ENCODE results near the gene DDX6. TPM values are rescaled to one million over a fixed set of nuclear protein-coding genes. Genes with fewer than 3 reads are reported as not detected.

The DDX6 gene

GRCh38 chr11:118703563-118704106 lies 87.3 kb downstream of the DDX6 start:
- no CpG with 5 or more reads among the region's 5 CpGs for WGBS (ENCODE audit: extremely low coverage, insufficient coverage, low lambda C conversion rate)
- DNase-seq = no peak
- no peak overlapping the region for H3K4ac ChIP-seq (ENCODE audit: low read depth, low read length)

GRCh38 chr11:118699506-118700220 lies 91.3 kb downstream of the DDX6 start:
- DNase-seq = peak; percentile 64
- H3K23ac ChIP-seq (ENCODE audit: low read length) = no peak overlapping the region
- no peak overlapping the region for H3K27ac ChIP-seq (ENCODE audit: low read depth, low read length)
- H2AK5ac ChIP-seq (ENCODE audit: low read length) = no peak overlapping the region
- no peak overlapping the region for H4K5ac ChIP-seq (ENCODE audit: low read length)
- no peak overlapping the region for H2BK15ac ChIP-seq (replicated peaks; ENCODE audit: low read depth)
- no CpG with 5 or more reads among the region's 7 CpGs for WGBS (ENCODE audit: extremely low coverage, insufficient coverage, low lambda C conversion rate)
- H3K4me1 ChIP-seq (ENCODE audit: control insufficient read depth, low read depth, low read length) = peaks cover 2% of the 10 kb centered on the region
- no peak overlapping the region for H3K4me2 ChIP-seq (ENCODE audit: low read length)
- no peaks in the 10 kb centered on the region for H3K79me2 ChIP-seq (ENCODE audit: control insufficient read depth, insufficient read depth, low read length)
- no peaks in the 10 kb centered on the region for H3K36me3 ChIP-seq (ENCODE audit: control insufficient read depth, insufficient read depth, low read length)
- no peak overlapping the region for H3K4ac ChIP-seq (ENCODE audit: low read depth, low read length)
- H2BK5ac ChIP-seq (ENCODE audit: low read length) = no peak overlapping the region
- H2BK120ac ChIP-seq (ENCODE audit: low read depth, low read length) = no peak overlapping the region
- no peak overlapping the region for H3K56ac ChIP-seq (ENCODE audit: low read length)
- no peaks in the 10 kb centered on the region for H3K79me1 ChIP-seq (ENCODE audit: low read length)
- no peak overlapping the region for H3K9ac ChIP-seq (ENCODE audit: low read length)
- H3K4me3 ChIP-seq (ENCODE audit: low read length) = no peak overlapping the region
- no peak overlapping the region for H3K18ac ChIP-seq (ENCODE audit: low read length)
- no peak overlapping the region for H4K8ac ChIP-seq (ENCODE audit: low read depth, low read length)
- no peaks in the 10 kb centered on the region for H3K27me3 ChIP-seq (ENCODE audit: insufficient read depth, low read length, poor library complexity)

More at GRCh38 chr11:118703563-118704106, 87.3 kb downstream of the DDX6 start:
- Histone ChIP-seq H2BK120ac (ENCODE audit: low read depth, low read length) (no peak overlapping the region), H3K18ac (ENCODE audit: low read length) (no peak overlapping the region), H3K23ac (ENCODE audit: low read length) (no peak overlapping the region), H3K4me3 (ENCODE audit: low read length) (no peak overlapping the region), H3K4me1 (ENCODE audit: control insufficient read depth, low read depth, low read length) (no peaks in the 10 kb centered on the region), H3K27me3 (ENCODE audit: insufficient read depth, low read length, poor library complexity) (no peaks in the 10 kb centered on the region), H4K5ac (ENCODE audit: low read length) (no peak overlapping the region), H3K27ac (ENCODE audit: low read depth, low read length) (no peak overlapping the region), H4K8ac (ENCODE audit: low read depth, low read length) (no peak overlapping the region), H3K56ac (ENCODE audit: low read length) (no peak overlapping the region), H2BK5ac (ENCODE audit: low read length) (no peak overlapping the region), H3K79me2 (ENCODE audit: control insufficient read depth, insufficient read depth, low read length) (no peaks in the 10 kb centered on the region), H2AK5ac (ENCODE audit: low read length) (no peak overlapping the region), H3K9ac (ENCODE audit: low read length) (no peak overlapping the region), H3K4me2 (ENCODE audit: low read length) (no peak overlapping the region), H3K79me1 (ENCODE audit: low read length) (no peaks in the 10 kb centered on the region), H3K36me3 (ENCODE audit: control insufficient read depth, insufficient read depth, low read length) (no peaks in the 10 kb centered on the region), H2BK15ac (replicated peaks; ENCODE audit: low read depth) (no peak overlapping the region)

Small RNAs within 50 kb of the gene (small RNA-seq; reads per million reads assigned to genes)
- gene AP004609.2 (ENCODE audit: insufficient read depth) (not detected), gene RF00019 (ENCODE audit: insufficient read depth) (not detected), gene RNU6-376P (ENCODE audit: insufficient read depth) (not detected)
